ENCODE results near the gene NR1H2. TPM values are rescaled to one million over a fixed set of nuclear protein-coding genes. Genes with fewer than 3 reads are reported as not detected.
A peak's percentile ranks its signal among the peaks of the same experiment; 100 is the strongest.

NR1H2 gene
- total RNA-seq, 2 donors from 2014 or later, result 57.9 to 60.0 TPM

DNA sequence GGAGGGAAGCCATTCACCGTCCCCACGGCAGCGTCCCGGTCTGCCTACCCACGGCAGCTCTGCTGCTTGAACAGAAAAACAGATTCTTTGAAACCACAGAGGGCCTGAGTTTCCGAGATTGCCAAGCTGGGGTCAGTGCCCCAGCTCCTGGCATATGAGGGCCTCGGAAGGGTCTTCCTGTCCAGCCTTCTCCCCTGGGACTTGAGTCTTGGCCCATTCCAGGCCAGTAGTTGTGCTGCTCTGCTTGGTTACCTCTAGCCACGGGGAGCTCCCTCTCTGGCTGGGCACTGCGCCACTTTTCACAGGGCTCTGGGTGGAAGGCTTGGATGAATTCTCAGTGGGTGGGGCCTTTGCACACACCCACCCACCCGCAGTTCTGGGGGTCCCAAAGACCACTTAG is 33.9 kb downstream of the NR1H2 start:
- intact Hi-C loops (cut with DNase I), result loop anchor here (5.0 kb wide), 1 partner anchor 43 kb away; the partner anchor contains the start of gene NAPSA
- no peaks in the 10 kb centered on the region for H3K4me1 ChIP-seq
- no peak for DNase-seq
- peak overlapping the region; percentile 53 for H3K27ac ChIP-seq
- no peak overlapping the region for H3K4me3 ChIP-seq
- no peaks in the 10 kb centered on the region for H3K27me3 ChIP-seq
- H3K9me3 ChIP-seq, result no peaks in the 10 kb centered on the region
- no peak overlapping the region for H3K9ac ChIP-seq (ENCODE audit: low read depth in 2 of 2, low read length in 2 of 2)
- no peaks in the 10 kb centered on the region for H3K36me3 ChIP-seq
- TF ChIP-seq, protein P1, sequence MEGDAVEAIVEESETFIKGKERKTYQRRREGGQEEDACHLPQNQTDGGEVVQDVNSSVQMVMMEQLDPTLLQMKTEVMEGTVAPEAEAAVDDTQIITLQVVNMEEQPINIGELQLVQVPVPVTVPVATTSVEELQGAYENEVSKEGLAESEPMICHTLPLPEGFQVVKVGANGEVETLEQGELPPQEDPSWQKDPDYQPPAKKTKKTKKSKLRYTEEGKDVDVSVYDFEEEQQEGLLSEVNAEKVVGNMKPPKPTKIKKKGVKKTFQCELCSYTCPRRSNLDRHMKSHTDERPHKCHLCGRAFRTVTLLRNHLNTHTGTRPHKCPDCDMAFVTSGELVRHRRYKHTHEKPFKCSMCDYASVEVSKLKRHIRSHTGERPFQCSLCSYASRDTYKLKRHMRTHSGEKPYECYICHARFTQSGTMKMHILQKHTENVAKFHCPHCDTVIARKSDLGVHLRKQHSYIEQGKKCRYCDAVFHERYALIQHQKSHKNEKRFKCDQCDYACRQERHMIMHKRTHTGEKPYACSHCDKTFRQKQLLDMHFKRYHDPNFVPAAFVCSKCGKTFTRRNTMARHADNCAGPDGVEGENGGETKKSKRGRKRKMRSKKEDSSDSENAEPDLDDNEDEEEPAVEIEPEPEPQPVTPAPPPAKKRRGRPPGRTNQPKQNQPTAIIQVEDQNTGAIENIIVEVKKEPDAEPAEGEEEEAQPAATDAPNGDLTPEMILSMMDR (IDR thresholded peaks at IDR 0.05), result no peak

DNA sequence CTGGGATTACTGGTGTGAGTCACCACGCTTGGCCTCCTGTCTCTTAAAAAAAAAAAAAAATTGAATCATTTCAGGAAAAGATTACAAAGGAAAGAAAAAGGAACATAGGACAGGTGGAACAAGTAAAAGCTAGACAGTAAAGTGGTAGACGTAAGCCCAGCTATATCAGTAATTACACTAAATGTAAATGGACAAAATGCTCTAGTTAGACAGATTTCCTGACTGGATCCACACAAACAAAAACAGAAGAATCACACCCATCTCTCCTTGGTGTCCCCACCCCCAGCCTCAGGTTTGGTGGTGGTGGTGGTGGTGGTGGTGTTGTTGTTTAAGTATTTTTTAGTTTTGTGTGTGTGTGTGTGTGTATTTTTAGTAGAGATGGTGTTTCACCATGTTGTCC is 36.2 kb downstream of the NR1H2 start:
- intact Hi-C loops (cut with DNase I), result loop anchor here (5.0 kb wide), 1 partner anchor 45 kb away; the partner anchor contains the start of gene NAPSA
- no peak overlapping the region for H3K9ac ChIP-seq (ENCODE audit: low read depth in 2 of 2, low read length in 2 of 2)
- H3K27me3 ChIP-seq, result no peaks in the 10 kb centered on the region
- no peak overlapping the region for H3K27ac ChIP-seq
- no peaks in the 10 kb centered on the region for H3K36me3 ChIP-seq
- DNase-seq, result no peak
- TF ChIP-seq, protein P1 (IDR thresholded peaks at IDR 0.05), result no peak
- no peaks in the 10 kb centered on the region for H3K9me3 ChIP-seq
- no peak overlapping the region for H3K4me3 ChIP-seq
- peaks cover 5% of the 10 kb centered on the region for H3K4me1 ChIP-seq

DNA sequence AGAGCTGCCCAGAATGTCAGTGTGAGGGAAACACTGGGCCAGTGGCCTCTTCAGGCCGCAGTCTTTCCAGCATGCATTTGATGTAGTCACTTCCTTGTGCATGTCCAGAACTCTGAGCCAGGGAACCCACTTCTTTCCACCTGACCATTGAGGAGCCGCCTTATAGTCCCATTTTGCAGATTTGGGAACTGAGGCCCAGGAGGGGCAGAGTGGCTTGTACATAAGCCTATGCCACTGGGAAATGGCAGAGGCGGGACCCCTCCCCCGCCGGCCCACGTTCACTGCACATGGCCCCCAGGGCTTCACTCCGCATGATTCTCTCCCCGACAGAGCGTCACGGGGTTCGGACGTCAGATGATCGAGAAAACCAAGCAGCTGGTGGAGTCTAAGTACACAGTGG is 36.8 kb downstream of the NR1H2 start:
- no peaks in the 10 kb centered on the region for H3K9me3 ChIP-seq
- H3K27me3 ChIP-seq, result peaks cover 2% of the 10 kb centered on the region
- intact Hi-C loops (cut with DNase I), result loop anchor here (5.0 kb wide), 1 partner anchor 46 kb away; the partner anchor contains the start of gene NAPSA
- H3K4me1 ChIP-seq, result peaks cover 5% of the 10 kb centered on the region
- no peak overlapping the region for H3K9ac ChIP-seq (ENCODE audit: low read depth in 2 of 2, low read length in 2 of 2)
- H3K27ac ChIP-seq, result no peak overlapping the region
- TF ChIP-seq, protein P1 (IDR thresholded peaks at IDR 0.05), result no peak
- no peaks in the 10 kb centered on the region for H3K36me3 ChIP-seq
- DNase-seq, result no peak
- H3K4me3 ChIP-seq, result no peak overlapping the region

DNA sequence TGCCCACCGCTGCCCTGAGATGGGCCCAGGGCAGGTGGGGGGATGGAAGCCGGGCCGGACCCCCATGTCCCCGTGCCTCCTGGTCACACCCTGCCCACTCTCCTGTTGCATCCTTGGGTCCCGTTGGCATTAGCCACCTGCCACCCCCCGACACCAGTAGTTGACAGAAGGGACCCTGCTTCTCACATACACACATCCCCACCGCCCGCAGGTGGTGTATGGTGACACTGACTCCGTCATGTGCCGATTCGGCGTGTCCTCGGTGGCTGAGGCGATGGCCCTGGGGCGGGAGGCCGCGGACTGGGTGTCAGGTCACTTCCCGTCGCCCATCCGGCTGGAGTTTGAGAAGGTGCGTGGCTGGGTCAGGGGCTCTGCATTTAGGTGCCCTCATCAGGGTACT is 37.3 kb downstream of the NR1H2 start:
- TF ChIP-seq, protein P1 (IDR thresholded peaks at IDR 0.05), result no peak
- H3K4me3 ChIP-seq, result no peak overlapping the region
- H3K27me3 ChIP-seq, result peaks cover 7% of the 10 kb centered on the region
- H3K4me1 ChIP-seq, result peaks cover 5% of the 10 kb centered on the region
- intact Hi-C loops (cut with DNase I), result loop anchor here (5.0 kb wide), 1 partner anchor 46 kb away; the partner anchor contains the start of gene NAPSA
- H3K9me3 ChIP-seq, result no peaks in the 10 kb centered on the region
- no peaks in the 10 kb centered on the region for H3K36me3 ChIP-seq
- H3K27ac ChIP-seq, result no peak overlapping the region
- no peak for DNase-seq
- H3K9ac ChIP-seq (ENCODE audit: low read depth in 2 of 2, low read length in 2 of 2), result no peak overlapping the region

DNA sequence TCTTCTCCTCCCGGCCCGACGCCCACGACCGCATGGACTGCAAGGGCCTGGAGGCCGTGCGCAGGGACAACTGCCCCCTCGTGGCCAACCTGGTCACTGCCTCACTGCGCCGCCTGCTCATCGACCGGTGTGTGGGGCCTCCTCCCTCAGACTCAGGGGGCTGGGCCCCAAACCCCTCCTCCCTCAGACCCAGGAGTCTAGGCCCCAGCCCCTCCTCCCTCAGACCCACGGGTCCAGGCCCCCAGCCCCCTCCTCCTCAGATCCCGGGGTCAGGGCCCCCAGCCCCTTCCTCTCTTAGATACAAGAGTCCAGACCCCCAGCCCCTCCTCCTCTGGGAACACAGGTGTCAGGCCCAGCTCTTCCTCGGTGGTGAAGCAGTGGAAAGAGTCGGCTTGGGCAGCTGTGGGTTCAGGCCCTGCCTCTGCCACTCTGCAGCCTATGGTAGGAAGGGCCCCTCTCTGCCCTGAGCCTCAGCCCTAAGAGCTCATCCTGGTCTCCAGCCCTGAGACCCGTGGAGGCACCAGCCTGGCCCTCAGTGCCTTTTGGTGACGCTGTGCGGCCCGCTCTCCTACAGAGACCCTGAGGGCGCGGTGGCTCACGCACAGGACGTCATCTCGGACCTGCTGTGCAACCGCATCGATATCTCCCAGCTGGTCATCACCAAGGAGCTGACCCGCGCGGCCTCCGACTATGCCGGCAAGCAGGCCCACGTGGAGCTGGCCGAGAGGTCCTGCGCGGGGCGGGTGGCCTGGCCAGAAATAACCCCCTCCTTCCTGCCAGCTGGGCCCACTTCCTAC is 38.8 kb downstream of the NR1H2 start:
- TF ChIP-seq, protein P1 (IDR thresholded peaks at IDR 0.05), result peak; percentile 92
- Histone ChIP-seq H3K27me3 (peaks cover 22% of the 10 kb centered on the region), H3K27ac (no peak overlapping the region), H3K4me3 (no peak overlapping the region), H3K4me1 (peaks cover 5% of the 10 kb centered on the region), H3K9ac (ENCODE audit: low read depth in 2 of 2, low read length in 2 of 2) (no peak overlapping the region), H3K9me3 (no peaks in the 10 kb centered on the region), H3K36me3 (no peaks in the 10 kb centered on the region)
- intact Hi-C loops (cut with DNase I), result loop anchor here (5.0 kb wide), 1 partner anchor 48 kb away; the partner anchor contains the start of gene NAPSA
- peak; percentile 75 for DNase-seq

Data from colonic mucosa (tissue), 4 donors.